GM10847 (cell line): ENCODE results near the gene NTRK1.

Source experiments
- POLR2A ChIP-seq: IDR thresholded peaks from 2 replicates; pipeline ENCODE4 v1.6.1; 2011; ENCODE audit not compliant: insufficient read length; ENCODE audit errors: extremely low read depth

The NTRK1 gene

DNA sequence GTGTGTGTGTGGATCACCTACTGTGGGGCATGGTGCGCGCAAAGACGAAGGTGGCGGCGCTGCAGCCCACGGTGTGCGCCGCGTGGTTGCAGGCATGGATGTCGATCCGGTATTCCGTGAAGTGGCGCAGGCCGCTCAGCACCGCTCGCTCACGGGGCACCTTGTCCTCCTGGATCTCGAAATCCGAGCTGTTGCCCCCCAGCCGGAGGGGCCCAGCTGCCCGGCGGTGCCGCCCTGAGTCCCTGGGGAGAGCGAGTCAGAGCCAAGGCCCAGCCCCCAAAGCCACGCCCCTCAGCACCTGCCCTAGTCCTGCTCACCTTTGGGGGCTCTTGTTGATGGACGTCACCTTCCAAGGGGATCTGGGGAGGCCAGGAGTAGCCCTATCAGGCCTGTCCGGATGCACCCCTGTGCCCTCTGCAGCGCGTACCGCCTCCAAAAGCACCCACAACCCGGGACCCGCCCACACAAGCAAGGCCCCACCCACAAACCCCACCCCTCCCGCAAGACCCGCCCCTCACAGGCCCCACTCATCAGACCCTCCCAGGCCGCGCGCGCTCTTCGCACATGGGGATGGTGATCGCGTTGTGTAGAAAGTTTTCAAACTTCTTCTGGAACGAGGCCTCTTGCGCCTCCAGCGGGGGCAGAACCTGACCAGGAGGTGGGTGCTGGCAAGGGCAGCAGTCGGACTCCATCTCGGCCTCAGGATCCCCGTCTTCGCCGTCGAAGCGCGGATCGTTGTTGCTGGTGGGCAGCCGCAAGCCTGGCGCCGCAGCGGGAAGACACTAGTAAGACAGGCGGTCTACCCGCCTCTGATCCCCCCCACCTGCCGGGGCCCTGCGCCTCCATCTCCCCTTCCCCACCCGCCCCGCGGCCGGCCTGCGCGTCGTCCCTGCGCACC is 15.4 kb upstream of the NTRK1 start:
- TF ChIP-seq POLR2A = no peak

DNA sequence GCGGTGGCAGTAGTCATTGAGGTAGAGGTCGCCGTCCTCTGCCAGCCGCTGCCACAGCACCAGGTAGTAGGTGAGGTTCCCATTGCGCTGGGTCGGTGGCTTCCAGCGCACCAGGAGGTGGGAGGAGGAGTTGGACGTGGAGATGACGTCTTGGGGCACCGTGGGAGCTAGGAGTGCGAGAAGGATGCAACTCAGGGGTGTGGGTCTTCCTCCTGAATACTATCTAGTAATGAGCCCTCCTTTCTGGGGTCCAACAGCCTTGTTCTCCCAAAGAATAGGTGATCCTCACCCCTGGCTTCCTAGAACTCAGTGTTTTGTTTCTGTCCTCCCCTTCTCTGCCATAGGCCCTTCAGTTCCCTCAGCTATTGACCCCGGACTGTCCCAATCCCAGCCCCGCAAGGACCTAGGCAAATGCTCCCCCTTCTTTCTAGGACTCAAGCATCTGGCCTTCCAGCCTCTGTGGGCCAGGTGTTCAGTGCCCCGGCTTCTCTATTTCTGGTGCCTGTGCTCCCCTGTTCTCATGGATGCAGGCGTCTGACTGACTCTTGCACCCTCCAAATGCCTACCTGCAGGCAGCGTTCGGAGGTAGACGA is 14.6 kb upstream of the NTRK1 start:
- no peak for TF ChIP-seq POLR2A

DNA sequence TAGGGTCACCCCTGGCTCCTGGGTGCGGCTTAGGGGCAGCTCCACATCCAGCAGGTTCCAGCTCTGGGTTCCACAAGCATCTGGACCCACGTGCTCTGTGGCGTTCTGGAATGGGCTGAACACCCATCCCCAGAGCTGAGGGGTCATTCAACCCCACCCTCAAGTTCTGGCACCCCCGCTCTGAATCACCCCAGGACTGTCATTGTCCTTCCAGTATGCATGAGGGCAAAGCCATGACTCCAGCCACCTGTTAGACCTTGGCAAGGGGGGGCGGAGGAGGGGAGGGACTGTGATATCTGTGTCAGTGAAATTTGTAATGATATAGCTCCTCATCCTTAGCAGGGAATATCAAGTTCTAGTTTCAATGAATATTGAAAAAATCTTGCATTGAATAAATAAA is 14.0 kb upstream of the NTRK1 start:
- TF ChIP-seq POLR2A = no peak

DNA sequence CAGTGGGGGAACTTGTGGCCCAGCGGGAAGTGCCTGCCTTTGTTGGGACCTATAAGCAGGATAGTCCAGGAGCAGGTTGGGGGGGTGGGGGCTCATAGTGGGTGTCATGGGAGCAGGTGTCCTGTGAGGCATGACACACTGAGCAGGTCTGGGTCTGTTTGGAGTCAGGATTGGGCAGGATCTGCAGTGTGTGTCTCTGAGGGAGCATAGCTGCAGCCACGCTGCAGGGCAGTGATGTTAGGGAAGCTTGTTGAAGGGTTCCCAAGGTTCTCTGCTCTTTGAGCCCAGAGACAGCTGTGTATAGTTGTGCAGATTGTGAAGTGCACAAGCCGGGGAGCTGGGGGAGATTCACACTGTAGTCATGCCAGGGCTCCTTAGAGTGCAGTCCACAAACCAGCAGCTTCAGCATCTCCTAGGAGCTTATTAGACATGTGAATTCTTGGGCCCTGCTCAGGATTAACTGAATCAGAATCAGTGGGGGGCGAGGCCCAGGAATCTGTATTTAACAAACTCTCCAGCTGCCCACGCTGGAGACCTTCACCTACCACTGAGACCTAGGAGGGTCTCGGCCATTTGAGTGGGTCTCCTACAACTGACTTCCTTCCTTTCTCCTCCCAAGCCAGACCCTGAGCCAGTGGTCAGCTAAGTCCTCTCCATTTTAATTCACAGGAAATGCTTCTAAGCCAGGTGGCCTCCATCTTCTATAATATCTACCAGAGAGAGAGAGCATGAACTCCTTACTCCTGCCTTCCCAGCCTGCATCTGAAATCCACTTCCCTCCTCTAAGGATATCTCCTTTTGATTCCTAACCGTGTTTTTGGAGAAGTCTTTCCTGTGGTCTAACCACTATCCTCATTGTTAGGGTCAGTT is 12.8 kb upstream of the NTRK1 start:
- TF ChIP-seq POLR2A = no peak

DNA sequence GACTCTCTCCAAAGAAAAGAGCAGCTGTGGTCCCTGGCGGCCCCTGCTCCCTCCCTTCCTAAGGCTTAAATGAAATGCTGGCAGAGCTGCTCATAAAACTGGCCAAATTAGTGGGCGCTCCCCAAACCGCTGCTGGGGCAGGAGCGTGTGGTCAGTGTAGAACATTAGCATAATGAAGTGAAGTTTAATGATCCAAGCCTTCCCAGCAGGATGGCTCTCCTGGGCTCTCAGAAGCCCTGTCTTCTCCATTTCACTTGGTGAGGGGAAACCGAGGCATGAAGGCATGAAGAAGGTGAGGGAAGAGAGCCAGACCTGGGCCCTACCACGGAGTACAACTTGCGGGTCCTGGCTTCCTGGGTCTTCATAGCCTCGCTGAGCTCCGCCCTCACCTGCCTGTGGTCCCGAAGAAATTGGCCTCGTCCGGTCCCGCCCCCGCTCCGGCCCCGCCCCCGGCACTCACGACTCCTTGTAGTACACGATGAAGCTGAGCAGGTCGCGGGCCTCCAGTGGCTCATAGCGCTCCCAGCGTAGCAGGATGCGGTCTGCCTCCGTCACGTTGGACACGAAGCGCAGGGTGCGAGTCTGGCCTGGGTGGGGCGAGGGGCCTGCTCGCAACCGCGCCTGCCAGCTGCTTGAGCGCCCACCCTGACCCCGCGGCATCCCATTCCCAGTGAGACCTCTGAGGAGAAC is 12.1 kb upstream of the NTRK1 start:
- no peak for TF ChIP-seq POLR2A

DNA sequence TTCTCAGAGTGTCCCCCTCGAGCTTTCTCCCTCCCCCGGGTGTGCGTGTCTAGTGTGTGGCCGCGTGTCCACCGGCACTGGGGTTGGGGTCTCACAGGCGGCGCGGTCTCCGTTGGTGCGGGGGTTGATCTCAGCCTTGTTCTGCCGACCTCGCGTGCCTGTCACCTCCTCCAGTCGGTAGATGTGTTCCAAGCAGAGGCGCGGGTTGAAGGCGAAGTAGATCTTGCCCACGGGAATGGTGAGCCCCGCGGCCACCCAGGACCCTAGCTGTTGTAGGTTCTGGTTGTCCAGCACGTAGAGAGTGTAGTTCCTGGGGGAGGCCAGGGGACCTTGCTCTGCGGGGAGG is 11.5 kb upstream of the NTRK1 start:
- TF ChIP-seq POLR2A = no peak

DNA sequence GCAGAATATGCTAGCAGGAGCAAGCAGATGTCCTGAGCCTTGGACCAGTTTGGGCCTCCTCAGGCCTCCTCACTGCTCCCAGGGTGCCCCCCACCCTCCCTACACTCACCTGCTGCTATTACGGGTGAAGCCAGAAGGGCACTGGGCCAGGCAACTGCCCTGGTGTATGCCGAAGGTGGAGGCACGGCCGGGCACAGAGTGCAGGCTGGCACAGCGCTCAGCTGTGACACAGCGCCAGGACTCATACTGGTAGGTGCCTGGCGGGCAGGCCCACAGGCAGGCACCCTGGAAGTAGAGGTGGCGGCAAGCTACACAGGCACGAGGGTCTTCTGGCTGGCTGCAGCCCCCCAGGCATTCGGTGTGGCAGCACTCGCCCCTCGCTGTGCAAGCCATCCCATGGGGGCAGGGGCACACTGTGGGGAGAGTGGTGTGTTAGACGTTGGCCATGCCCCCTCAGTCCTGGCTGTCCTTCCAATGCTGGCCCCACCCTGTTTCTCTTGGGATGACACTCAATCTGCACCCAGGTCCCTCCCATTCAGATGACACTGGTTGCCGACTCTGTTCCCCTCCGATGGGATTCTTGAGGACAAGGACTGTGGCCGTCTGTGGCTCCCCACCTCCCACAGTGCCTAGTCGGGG is 8.8 kb upstream of the NTRK1 start:
- TF ChIP-seq POLR2A = no peak

DNA sequence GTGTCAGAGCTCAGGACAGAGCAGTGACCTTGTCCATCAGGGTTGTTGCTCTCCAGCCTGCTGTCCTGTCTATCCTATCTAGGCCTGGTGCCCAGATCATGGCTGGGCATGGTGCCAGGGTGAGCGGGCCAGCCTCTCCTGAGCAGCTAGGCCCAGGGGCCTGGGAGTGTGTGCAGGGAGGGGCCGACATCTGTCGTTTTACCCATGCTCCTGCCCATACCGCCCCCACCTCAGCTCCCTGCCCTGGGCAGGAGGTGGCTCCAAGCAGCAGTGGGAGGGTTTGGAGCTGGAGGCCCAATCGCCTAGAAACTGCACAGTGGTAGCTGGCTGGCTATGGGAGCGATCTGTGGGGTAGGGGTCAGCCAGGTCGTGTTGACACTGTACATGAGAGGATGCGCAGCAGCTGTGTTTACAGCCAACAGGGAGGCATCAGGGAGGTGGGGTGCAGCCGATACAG is 8.2 kb upstream of the NTRK1 start:
- no peak for TF ChIP-seq POLR2A

DNA sequence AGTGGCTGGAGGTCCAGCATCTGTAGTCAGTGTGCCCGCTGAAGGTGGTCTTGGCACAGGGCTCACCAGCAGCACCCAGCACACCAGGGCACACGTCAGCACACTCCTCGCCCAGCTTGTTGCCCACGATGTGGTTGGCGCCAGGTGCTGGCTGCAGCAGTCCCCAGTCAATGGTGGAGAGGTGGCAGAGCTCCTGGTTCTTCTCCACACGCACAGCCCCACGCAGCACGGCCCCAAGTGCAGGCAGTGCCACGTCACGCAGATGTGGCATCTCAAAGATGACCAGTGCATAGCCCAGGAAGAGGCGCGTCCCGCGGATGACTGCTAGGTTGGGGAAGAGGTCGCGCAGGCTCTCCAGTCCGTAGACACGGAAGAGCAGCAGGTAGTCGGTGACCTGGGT is 6.9 kb upstream of the NTRK1 start:
- TF ChIP-seq POLR2A = no peak

DNA sequence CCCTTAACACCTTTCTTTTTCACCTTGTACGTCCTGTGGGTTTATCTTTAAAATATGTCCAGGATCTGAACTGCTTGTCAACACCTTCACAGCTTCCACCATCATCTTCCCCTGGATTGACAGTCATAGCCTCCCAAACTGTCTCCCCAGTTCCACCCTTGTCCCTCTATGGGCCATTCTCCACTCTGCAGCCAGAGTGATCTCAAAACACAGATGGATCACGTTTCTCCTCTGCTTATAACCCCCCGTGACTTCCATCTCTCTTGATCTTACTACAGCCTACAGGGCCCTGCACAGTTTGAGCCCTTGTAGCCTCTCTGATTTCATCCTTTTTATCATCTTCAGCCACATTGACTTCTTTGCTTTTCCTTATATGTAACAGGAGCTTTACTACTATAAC is 6.0 kb upstream of the NTRK1 start:
- TF ChIP-seq POLR2A = no peak

DNA sequence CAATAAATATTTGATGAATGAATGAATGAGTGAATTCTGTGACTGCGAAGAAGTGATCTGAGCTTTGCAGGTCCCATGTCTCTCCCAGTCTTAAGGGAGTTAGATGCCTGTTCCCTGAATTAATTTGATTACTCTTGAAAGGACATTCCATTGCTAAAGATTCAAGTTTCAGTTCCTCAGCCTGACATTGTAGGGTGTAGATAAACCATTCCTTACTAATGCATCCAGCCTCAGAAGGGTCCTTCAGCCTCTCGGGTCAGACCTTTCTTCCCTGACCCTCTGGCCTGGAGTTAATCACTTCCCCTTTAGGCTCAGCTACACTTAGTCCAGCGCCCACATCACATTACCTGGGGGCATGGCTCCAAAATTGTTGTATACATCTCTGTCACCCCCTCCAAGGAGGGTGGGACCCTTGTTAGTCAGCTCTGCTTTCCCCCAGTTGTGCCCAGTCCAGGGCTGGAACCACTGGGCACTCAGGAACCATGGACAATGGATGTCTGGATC is 4.3 kb upstream of the NTRK1 start:
- no peak for TF ChIP-seq POLR2A

DNA sequence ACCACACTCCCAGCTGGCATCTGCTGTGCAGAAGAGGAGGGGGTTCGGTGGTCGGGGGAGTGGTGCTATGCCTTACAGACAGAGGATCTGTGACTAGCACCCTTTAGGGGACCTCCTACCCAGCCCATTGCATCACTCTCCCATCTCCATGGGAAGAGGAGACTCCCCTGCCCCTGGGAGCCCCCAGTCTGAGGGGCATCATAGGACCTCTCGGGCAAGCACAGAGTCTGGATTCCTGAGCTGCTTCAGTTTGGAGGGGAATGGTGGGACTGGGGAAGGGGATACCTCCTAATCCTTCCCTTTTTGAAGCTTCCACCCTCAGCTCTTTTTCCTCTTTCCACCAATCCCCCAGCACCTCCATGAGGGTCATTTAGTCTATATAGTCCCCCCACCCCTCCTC is 3.1 kb upstream of the NTRK1 start:
- no peak for TF ChIP-seq POLR2A

DNA sequence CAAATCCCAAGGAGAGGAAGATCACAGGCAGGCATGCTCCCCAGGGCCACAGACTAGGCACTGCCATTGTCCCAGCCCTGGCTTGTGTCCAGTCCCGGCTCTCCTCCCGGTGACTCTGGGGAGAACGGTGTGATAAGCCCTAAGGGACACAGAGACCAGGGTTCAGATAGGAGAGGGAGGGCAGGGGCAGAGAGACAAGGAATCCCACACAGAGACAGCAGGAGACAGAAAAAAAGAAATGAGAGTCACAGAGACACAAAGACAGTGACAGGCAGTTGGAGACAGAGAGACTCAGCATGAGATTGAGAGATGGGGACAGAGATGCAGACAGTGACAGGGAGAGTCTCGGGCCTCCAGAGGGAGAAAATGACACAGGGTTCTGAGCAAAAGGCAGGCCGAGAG is 2.1 kb upstream of the NTRK1 start:
- TF ChIP-seq POLR2A = no peak

DNA sequence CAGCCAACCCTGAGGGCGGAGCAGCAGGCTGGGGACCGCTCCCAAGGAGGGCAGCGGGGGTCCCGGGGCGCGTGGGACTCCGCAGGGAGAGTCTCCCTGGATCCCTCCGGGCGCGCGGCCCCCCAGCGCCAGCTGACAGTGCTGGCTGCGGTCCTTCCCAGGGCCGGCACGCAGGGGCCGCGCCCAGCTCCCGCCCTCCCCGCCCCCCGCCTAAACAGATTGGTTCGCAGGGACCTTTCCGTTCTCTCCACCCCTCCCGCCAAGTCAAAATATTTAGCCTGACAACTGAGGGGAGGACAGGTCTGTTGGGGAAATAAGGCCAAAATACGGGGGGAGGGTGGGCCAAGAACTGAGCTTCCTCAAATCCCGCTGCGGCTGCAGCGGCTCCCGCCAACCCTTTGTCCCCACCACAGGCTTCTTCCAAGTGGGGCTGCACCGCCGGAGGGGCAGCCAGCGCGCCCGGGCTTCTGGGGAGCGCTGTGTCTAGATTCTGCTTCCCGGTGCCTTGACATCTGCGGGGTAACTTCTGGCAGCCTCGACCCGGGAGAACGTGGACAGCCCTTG is 1.6 kb upstream of the NTRK1 start, which contains the start of gene INSRR:
TSS of gene INSRR (minus strand) at position 159 of the 564 bp plus-strand sequence. CDS start 496 bp downstream, outside the sequence.
- TF ChIP-seq POLR2A = no peak
